ENCODE results near the gene EML2.

- TF ChIP-seq, protein P1, sequence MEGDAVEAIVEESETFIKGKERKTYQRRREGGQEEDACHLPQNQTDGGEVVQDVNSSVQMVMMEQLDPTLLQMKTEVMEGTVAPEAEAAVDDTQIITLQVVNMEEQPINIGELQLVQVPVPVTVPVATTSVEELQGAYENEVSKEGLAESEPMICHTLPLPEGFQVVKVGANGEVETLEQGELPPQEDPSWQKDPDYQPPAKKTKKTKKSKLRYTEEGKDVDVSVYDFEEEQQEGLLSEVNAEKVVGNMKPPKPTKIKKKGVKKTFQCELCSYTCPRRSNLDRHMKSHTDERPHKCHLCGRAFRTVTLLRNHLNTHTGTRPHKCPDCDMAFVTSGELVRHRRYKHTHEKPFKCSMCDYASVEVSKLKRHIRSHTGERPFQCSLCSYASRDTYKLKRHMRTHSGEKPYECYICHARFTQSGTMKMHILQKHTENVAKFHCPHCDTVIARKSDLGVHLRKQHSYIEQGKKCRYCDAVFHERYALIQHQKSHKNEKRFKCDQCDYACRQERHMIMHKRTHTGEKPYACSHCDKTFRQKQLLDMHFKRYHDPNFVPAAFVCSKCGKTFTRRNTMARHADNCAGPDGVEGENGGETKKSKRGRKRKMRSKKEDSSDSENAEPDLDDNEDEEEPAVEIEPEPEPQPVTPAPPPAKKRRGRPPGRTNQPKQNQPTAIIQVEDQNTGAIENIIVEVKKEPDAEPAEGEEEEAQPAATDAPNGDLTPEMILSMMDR (IDR thresholded peaks at IDR 0.05), result no peak
- TF ChIP-seq POLR2A (IDR thresholded peaks at IDR 0.05), result no peak
Measured at GRCh38 chr19:45674946-45675345, 35.7 kb upstream of the EML2 start.

Data from uterus (tissue), 2 donors.